Measurements from ENCODE around the gene RTTN.
"Not testable (repeated sequence)": the region's sequence is repeated elsewhere in the genome, so short reads cannot be mapped to it uniquely, and the experiment has no call there.

RTTN gene

DNA sequence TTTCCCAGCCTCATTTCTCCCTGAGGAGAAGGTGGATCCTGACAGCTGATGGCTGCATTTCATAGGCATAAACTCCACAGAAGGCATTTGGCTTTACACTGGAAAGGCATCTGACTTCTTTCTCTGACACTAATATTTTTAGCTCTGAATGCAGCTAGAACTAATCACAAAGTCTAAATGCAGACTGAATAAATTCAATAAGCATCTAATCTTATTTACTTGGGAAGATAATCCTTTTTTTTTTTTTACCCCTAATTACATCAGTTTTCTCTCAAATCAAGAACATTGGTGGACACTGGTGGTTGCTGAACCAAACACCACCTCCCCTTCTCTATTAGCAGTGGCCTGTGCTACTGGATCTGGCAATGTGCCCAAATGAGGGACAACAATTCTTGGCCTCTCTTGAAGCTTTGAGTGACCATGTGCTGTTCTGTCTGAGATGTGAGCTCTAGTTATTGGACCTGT is 206.9 kb downstream of the RTTN start:
- no peak overlapping the region for H3K9ac ChIP-seq (ENCODE audit: low read depth, low read length)
- no peaks in the 10 kb centered on the region for H3K9me3 ChIP-seq (ENCODE audit: control insufficient read depth, insufficient read depth, low read length)
- H3K4me1 ChIP-seq (ENCODE audit: insufficient read depth, low read length) = peaks cover 7% of the 10 kb centered on the region; the same call in 1 of the 2 replicates
- no peaks in the 10 kb centered on the region for H3K36me3 ChIP-seq (ENCODE audit: insufficient read depth, low read length)

DNA sequence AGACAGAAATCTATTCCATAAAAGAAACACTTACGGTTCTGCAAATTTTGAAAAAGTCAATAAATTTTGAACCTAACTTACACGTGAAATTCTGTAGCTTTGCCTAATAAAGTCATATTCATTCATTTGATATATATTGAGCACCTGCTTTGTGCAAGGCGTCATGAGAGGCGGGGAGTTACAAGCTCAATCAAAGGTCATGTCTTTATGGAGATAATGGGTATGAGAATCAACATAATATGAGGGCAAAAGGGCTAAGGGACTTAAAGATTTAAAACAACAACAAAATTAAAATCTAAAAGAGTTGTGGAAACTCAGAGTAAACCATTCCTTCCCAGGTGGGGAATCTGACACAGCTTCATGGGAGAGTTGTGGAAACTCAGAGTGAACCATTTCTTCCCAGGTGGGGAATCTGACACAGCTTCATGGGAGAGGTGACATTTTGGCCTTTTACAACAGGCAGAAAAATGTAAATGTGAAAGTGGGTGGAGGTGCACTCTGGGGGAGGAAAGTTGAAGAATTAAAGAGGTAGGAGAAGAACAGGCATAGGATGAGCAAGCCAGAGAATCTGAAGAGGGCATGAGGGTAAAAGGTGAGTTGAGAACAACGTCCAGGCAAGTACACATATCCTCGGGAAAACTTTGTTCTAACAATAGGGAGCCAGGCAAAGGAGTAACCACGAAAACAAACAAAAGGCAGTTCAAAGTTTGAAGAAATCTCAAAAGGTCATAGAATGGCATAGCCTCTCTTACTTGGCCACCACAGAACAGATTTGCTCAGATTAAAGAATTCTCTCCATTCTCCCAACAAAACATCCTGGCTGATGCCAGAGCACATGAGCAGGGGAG is 208.3 kb downstream of the RTTN start:
- Histone ChIP-seq H3K36me3 (ENCODE audit: insufficient read depth, low read length) (no peaks in the 10 kb centered on the region), H3K9me3 (ENCODE audit: control insufficient read depth, insufficient read depth, low read length) (no peaks in the 10 kb centered on the region), H3K4me1 (ENCODE audit: insufficient read depth, low read length) (peaks cover 7% of the 10 kb centered on the region; the same call in 1 of the 2 replicates), H3K9ac (ENCODE audit: low read depth, low read length) (no peak overlapping the region)

DNA sequence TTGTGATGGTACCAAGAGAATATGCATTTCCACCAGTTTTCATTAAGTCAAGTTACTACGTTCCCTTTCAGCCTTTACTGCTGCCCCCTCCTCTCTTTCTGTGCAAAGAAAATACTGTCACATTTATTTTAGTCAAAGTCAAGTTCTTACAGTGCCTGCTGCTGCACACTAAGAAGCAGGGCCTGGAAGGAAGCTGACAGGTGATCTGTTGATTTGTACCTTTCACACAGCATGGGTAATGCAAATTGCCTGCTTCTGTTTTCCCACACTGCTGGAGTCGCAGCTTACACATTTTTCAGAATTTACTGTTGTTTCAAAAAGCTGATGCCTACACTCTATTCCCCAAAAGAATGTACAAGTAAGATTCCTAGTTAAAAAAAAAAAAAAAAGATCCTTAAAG is 209.1 kb downstream of the RTTN start:
- H3K36me3 ChIP-seq (ENCODE audit: insufficient read depth, low read length) = no peaks in the 10 kb centered on the region
- no peaks in the 10 kb centered on the region for H3K9me3 ChIP-seq (ENCODE audit: control insufficient read depth, insufficient read depth, low read length)
- peaks cover 7% of the 10 kb centered on the region; the same call in 1 of the 2 replicates for H3K4me1 ChIP-seq (ENCODE audit: insufficient read depth, low read length)
- no peak overlapping the region for H3K9ac ChIP-seq (ENCODE audit: low read depth, low read length)

DNA sequence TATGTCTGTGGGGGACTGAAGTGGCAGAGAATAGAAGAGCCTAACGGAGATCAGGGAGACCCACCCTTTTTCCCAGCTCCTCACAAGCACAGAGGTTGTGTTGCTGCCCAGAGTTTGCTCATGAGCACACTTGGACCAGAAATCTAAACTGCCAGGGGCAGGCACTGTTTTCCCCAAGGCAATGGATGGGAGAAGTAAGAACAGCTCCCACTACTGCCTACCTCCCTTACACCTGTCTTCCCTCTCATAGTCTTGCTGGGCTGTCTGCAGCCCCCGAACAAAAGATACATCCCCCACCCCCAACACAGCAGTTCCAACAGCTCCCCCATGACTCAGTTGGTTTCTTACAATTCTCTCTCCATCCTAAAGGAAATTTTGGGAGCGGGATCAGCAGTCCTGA is 209.7 kb downstream of the RTTN start:
- Histone ChIP-seq H3K9me3 (ENCODE audit: control insufficient read depth, insufficient read depth, low read length) (no peaks in the 10 kb centered on the region), H3K4me1 (ENCODE audit: insufficient read depth, low read length) (peaks cover 7% of the 10 kb centered on the region; the same call in 1 of the 2 replicates), H3K36me3 (ENCODE audit: insufficient read depth, low read length) (no peaks in the 10 kb centered on the region), H3K9ac (ENCODE audit: low read depth, low read length) (no peak overlapping the region)

DNA sequence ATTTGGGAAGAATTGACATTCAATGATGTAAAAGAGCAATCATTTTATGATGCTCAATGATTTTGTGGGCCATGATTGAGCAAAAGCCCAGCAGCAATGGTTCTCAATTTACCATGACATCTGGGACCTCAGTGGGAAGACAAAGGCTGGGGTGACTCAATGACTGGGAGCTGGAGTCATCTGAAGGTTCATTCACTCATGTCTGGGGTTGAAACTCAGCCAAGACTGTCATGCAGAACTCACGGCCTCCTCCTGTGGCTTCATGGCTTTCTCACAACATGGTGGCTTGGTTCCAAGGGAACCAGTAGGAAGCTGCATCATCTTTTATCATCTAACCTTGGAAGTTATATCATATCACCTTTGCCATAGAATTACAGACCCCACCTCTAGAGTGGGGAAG is 212.7 kb downstream of the RTTN start:
- Histone ChIP-seq H3K4me1 (ENCODE audit: insufficient read depth, low read length) (peaks cover 7% of the 10 kb centered on the region; the same call in 1 of the 2 replicates), H3K36me3 (ENCODE audit: insufficient read depth, low read length) (no peaks in the 10 kb centered on the region)

DNA sequence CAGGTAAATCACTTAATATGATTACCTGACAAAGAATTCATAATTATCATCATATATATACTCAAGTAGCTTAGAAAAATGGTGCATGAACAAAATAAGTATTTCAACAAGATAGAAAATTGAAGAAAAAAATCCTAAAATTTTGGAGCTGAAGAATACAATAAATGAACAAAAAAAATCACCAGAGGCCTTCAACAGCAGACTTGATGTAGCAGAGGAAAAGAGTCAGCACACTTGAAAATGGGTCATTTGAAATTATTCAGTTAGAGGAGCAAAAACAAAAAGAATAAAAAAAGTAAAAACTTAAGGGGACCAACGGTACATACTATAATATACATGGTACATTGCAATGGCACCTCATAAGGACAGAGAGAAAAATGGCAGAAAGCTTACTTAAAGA is 217.6 kb downstream of the RTTN start:
- Histone ChIP-seq H3K36me3 (ENCODE audit: insufficient read depth, low read length) (no peaks in the 10 kb centered on the region), H3K9ac (ENCODE audit: low read depth, low read length) (no peak overlapping the region)

More for the DNA sequence above, 212.7 kb downstream of the RTTN start:
- Histone ChIP-seq H3K9me3 (ENCODE audit: control insufficient read depth, insufficient read depth, low read length) (no peaks in the 10 kb centered on the region), H3K9ac (ENCODE audit: low read depth, low read length) (no peak overlapping the region)

DNA sequence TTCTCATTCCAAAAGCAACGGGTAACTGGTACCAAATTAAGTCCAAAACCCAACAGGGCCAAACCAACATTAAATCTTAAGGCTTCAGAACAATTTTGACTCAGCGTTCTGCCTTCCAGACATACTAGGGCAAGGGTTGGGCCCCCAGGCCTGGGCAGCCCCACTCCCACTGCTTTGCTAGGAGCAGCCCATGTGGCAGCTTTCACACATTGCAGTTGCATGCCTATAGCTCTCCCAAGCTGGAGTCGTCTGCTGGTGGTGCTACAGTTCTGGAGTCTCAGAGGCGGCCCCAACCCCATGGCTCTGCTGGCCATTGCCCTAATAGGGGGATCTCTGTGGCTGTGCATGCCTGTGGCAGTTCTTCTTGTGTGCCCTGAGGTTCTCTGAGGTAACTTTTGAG is 220.2 kb downstream of the RTTN start:
- H3K9ac ChIP-seq (ENCODE audit: low read depth, low read length) = no peak overlapping the region
- peaks cover 8% of the 10 kb centered on the region; the same call in 1 of the 2 replicates for H3K4me1 ChIP-seq (ENCODE audit: insufficient read depth, low read length)

More for the DNA sequence above, 217.6 kb downstream of the RTTN start:
- no peaks in the 10 kb centered on the region for H3K9me3 ChIP-seq (ENCODE audit: control insufficient read depth, insufficient read depth, low read length)
- H3K4me1 ChIP-seq (ENCODE audit: insufficient read depth, low read length) = peaks cover under 1% of the 10 kb centered on the region; the same call in 1 of the 2 replicates

DNA sequence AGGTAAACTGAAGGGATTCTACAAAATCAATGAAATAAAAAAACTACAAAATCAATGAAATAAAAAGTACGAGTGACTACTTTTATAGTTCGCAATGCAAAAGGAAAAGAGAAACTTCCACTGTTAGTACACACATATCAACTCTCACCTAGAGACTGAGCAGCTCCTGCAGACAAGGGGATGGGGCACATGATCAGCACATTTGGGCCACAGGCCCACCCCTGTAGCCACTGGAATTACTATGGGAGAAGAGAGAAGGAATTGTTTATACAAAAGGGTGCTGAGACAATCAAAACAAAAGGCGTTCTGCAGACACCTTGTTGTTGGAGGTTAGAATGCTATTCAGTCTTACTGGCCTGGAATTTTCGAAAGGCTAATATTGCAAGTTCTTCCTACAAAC is 223.1 kb downstream of the RTTN start:
- Histone ChIP-seq H3K9ac (ENCODE audit: low read depth, low read length) (no peak overlapping the region), H3K4me1 (ENCODE audit: insufficient read depth, low read length) (peaks cover 8% of the 10 kb centered on the region; the same call in 1 of the 2 replicates), H3K9me3 (ENCODE audit: control insufficient read depth, insufficient read depth, low read length) (no peaks in the 10 kb centered on the region), H3K36me3 (ENCODE audit: insufficient read depth, low read length) (no peaks in the 10 kb centered on the region; the same call in 1 of the 2 replicates)

More for the DNA sequence above, 220.2 kb downstream of the RTTN start:
- H3K9me3 ChIP-seq (ENCODE audit: control insufficient read depth, insufficient read depth, low read length) = no peaks in the 10 kb centered on the region
- no peaks in the 10 kb centered on the region for H3K36me3 ChIP-seq (ENCODE audit: insufficient read depth, low read length)

DNA sequence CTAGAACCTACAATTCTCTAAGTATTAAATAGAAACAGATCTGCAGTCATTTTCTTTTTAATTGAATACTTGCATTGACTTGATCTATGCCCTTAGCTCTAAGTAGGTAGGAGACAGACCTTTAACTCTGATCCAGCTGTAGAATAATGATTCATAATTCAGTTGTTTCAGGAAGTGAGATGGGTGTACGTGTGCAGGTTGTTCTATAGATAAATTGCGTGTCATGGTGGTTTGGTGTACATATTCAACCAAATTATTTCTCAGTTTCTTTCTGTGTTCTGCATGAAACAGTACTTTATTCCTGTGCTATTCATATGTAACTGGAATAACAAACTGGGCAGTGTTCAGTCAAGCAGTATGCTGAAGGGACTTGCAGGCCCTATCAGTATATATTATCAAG is 223.5 kb downstream of the RTTN start:
- Histone ChIP-seq H3K4me1 (ENCODE audit: insufficient read depth, low read length) (peaks cover 8% of the 10 kb centered on the region; the same call in 1 of the 2 replicates), H3K9me3 (ENCODE audit: control insufficient read depth, insufficient read depth, low read length) (no peaks in the 10 kb centered on the region), H3K9ac (ENCODE audit: low read depth, low read length) (no peak overlapping the region), H3K36me3 (ENCODE audit: insufficient read depth, low read length) (no peaks in the 10 kb centered on the region; the same call in 1 of the 2 replicates)

DNA sequence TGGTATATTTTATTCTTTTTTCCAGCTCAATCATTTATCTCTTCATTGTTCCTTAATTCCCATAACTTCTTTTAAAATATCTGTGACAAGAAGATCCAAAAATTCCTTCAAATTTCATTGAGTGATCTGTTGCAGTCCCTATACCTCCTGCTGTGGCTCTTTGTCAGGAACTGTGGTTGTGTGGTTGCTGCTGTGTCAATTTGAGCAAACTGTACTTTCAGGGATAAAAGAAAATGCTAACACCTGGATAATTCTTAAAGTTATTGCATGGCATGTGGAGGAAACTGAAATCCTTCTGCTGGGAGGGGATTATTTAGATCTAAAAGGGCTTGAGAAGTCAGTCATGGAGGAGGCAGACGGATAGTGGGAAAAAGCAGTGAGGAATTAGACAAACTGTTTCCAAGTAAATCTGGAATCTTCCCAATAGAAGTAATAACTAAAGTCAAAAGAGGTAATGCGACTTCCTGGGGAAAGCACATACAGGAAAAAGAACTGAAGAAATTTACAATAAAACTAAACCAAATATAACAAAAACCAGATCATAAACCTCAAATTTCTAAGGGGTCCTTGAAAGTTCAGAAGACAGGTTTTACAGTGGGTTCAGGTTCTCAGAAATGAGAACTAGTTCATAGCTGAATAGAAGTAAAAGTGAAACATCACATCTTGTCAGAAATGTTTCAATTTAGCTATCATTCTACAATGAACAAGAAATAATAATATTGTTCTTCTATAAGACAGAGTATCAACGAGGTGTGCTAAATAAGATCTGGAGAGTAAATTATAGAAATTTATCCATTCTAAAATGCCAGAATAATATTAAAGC is 224.3 kb downstream of the RTTN start:
- no peak overlapping the region for H3K9ac ChIP-seq (ENCODE audit: low read depth, low read length)

DNA sequence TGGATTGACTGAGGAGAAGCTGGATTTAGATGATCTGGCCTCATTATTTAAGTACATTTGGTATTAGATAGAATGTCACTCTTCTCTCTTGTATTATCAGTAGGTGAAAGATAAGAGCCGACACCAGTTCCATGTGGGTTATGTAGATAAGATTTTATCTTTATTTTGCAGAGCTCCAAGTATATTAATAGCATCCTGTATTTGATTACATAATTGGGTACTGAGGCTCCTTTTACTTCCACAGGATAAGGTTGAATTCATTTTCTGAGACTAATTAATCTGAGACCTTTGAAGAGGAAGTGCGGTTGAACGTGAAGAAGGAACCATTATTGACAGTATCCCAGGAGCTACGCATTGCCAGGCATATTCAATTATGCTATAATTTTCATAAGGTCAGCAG is 225.0 kb downstream of the RTTN start:
- no peaks in the 10 kb centered on the region for H3K9me3 ChIP-seq (ENCODE audit: control insufficient read depth, insufficient read depth, low read length)
- no peaks in the 10 kb centered on the region; the same call in 1 of the 2 replicates for H3K36me3 ChIP-seq (ENCODE audit: insufficient read depth, low read length)
- no peak overlapping the region for H3K9ac ChIP-seq (ENCODE audit: low read depth, low read length)
- peaks cover 8% of the 10 kb centered on the region; the same call in 1 of the 2 replicates for H3K4me1 ChIP-seq (ENCODE audit: insufficient read depth, low read length)

More for the DNA sequence above, 224.3 kb downstream of the RTTN start:
- H3K36me3 ChIP-seq (ENCODE audit: insufficient read depth, low read length) = no peaks in the 10 kb centered on the region; the same call in 1 of the 2 replicates
- no peaks in the 10 kb centered on the region for H3K9me3 ChIP-seq (ENCODE audit: control insufficient read depth, insufficient read depth, low read length)
- peaks cover 8% of the 10 kb centered on the region; the same call in 1 of the 2 replicates for H3K4me1 ChIP-seq (ENCODE audit: insufficient read depth, low read length)

DNA sequence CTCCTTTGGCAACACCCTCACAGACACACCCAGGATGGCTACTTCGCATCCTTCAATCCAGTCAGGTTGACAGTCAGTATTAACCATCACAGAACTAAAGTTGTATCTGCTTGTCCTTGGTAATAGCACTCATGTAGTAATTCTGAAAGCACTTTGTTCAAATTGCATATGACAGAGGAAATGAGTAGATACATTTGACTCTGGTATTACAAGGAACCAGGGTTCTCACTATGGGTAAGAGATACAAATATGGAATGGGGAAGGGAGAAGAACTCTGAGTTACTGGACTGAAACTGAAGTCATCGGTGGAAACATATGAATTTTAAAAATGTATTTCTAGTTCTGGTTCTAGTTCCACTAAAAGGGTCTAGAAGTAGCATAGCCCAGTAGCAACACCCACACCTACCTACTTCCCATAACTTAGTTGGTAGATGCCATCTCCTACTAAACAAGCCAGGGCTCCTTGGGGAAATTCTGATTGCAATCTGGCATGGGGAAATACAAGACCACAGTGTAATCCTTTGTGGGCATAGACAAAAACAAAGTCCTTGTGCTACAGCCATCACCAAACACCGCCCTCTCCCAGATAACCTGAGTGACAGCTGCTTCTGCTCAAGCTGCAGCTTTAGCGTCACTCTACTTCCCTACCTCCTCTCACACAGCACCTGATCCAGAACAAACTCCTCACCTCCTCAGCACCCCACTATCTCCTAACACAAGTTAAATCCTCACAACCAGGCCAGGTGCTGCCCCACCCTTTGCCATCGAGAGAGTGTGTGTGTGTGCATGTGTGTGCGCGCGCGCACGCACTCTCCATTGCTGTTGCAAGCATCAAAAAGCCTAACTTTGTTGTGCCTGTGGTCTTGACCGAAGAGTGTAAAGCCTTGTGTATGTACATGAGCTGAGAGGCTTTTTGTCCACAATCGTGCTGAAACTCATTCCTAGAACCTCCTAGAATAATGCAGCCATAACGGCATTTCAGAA is 226.5 kb downstream of the RTTN start:
- no peaks in the 10 kb centered on the region; the same call in 1 of the 2 replicates for H3K36me3 ChIP-seq (ENCODE audit: insufficient read depth, low read length)
- peaks cover 8% of the 10 kb centered on the region; the same call in 1 of the 2 replicates for H3K4me1 ChIP-seq (ENCODE audit: insufficient read depth, low read length)
- H3K9me3 ChIP-seq (ENCODE audit: control insufficient read depth, insufficient read depth, low read length) = no peaks in the 10 kb centered on the region
- no peak overlapping the region for H3K9ac ChIP-seq (ENCODE audit: low read depth, low read length)

DNA sequence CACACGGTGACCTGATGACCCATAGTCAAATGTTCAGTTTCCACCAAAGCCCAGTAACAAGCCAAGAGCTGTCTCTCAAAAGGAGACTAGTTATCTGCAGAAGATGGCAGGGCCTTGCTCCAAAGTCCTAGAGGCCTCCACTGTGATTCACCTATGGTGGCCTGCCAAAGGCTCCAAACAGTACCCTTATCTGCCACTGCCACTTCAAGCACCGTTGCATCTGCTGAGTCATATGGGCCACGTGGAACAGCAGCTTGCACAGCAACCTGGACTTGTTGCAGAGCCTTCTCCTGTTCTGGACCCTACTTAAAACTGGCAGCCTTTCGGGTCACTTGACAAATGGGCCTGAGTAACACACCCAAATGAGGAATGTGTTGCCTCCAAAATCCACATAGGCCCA is 230.2 kb downstream of the RTTN start:
- H3K9me3 ChIP-seq (ENCODE audit: control insufficient read depth, insufficient read depth, low read length) = not testable (repeated sequence)

More for the DNA sequence above, 230.2 kb downstream of the RTTN start:
- not testable (repeated sequence) for H3K4me1 ChIP-seq (ENCODE audit: insufficient read depth, low read length); H3K9ac ChIP-seq (ENCODE audit: low read depth, low read length); H3K36me3 ChIP-seq (ENCODE audit: insufficient read depth, low read length)

Data from ES-I3 (cell line).